ENCODE data around the gene CAGE1.
"Not testable (repeated sequence)": the region's sequence is repeated elsewhere in the genome, so short reads cannot be mapped to it uniquely, and the experiment has no call there.

Gene CAGE1

GRCh38 chr6:7367408-7367807, 22.1 kb downstream of the CAGE1 start:
- Histone ChIP-seq H3K4me1 (ENCODE audit: control insufficient read depth, insufficient read depth, low read length) (no peaks in the 10 kb centered on the region), H3K9ac (ENCODE audit: low read length) (no peak overlapping the region), H3K4me3 (ENCODE audit: low read depth, low read length) (no peak overlapping the region), H3K36me3 (ENCODE audit: control insufficient read depth, insufficient read depth, low read length) (no peaks in the 10 kb centered on the region), H3K27me3 (ENCODE audit: control insufficient read depth, insufficient read depth, low read length) (no peaks in the 10 kb centered on the region), H3K9me3 (ENCODE audit: control insufficient read depth, insufficient read depth, low read depth, low read length) (no peaks in the 10 kb centered on the region), H3K27ac (ENCODE audit: low read depth, low read length) (no peak overlapping the region)

- H3K9ac ChIP-seq (ENCODE audit: low read length); H3K27ac ChIP-seq (ENCODE audit: low read depth, low read length); H3K9me3 ChIP-seq (ENCODE audit: control insufficient read depth, insufficient read depth, low read depth, low read length); H3K36me3 ChIP-seq (ENCODE audit: control insufficient read depth, insufficient read depth, low read length); H3K4me3 ChIP-seq (ENCODE audit: low read depth, low read length); H3K27me3 ChIP-seq (ENCODE audit: control insufficient read depth, insufficient read depth, low read length): not testable (repeated sequence)
- H3K4me1 ChIP-seq (ENCODE audit: control insufficient read depth, insufficient read depth, low read length): peaks cover 14% of the 10 kb centered on the region
Measured at GRCh38 chr6:7351916-7352315, 37.6 kb downstream of the CAGE1 start.

- H3K4me1 ChIP-seq (ENCODE audit: control insufficient read depth, insufficient read depth, low read length): peaks cover 14% of the 10 kb centered on the region
- not testable (repeated sequence) for H3K27me3 ChIP-seq (ENCODE audit: control insufficient read depth, insufficient read depth, low read length); H3K9me3 ChIP-seq (ENCODE audit: control insufficient read depth, insufficient read depth, low read depth, low read length); H3K4me3 ChIP-seq (ENCODE audit: low read depth, low read length); H3K9ac ChIP-seq (ENCODE audit: low read length); H3K36me3 ChIP-seq (ENCODE audit: control insufficient read depth, insufficient read depth, low read length); H3K27ac ChIP-seq (ENCODE audit: low read depth, low read length)
Measured at GRCh38 chr6:7350591-7350990, 39.0 kb downstream of the CAGE1 start.

DNA sequence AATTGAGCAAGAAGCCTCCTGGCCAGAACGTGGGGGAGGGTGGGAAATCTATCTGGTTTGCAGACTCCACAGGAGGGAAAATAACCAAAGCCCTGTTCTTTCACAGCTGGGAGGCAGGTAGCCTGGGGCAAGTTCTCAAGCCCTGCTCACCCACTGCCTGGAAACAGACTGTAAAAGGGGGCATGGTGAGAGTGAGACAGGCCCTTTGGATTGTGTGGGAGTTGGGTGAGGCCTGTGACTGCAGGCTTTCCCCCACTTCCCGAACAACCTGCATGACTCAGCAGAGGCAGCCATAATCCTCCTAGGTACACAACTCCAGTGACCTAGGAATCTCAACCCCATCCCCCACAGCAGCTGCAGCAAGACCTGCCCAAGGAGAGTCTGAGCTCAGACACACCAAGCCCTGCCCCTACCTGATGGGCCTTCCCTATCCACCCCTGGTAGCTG, 42.0 kb downstream of the CAGE1 start:
- H3K36me3 ChIP-seq (ENCODE audit: control insufficient read depth, insufficient read depth, low read length); H3K9me3 ChIP-seq (ENCODE audit: control insufficient read depth, insufficient read depth, low read depth, low read length); H3K27me3 ChIP-seq (ENCODE audit: control insufficient read depth, insufficient read depth, low read length): not testable (repeated sequence)
- H3K9ac ChIP-seq (ENCODE audit: low read length): peak overlapping the region; percentile 82
- H3K4me1 ChIP-seq (ENCODE audit: control insufficient read depth, insufficient read depth, low read length): peaks cover 14% of the 10 kb centered on the region
- H3K27ac ChIP-seq (ENCODE audit: low read depth, low read length): peak overlapping the region; percentile 68; the same call in 1 of the 2 replicates
- H3K4me3 ChIP-seq (ENCODE audit: low read depth, low read length): peak overlapping the region; percentile 16

DNA sequence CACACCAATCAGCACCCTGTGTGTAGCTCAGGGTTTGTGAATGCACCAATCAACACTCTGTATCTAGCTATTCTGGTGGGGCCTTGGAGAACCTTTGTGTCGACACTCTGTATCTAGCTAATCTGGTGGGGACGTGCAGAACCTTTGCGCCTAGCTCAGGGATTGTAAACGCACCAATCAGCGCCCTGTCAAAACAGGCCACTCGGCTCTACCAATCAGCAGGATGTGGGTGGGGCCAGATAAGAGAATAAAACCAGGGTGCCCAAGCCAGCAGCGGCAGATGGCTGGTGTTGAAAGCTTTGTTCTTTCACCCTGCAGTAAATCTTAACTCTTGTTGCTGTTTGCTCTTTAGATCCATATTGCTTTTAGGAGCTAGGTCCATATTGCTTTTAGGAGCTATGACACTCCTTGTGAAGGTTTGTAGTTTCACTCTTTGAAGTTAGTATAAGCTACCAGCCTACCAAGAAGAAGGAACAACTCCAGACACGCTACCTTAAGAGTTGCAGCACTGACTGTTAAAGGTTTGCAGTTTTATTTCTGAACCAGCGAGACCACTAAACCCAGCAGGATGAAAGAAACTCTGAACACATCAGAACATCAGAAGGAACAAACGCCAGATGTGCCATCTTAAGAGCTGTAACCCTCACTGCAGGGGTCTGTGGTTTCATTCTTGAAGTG, 44.6 kb downstream of the CAGE1 start:
- not testable (repeated sequence) for H3K36me3 ChIP-seq (ENCODE audit: control insufficient read depth, insufficient read depth, low read length); H3K9ac ChIP-seq (ENCODE audit: low read length); H3K27ac ChIP-seq (ENCODE audit: low read depth, low read length); H3K27me3 ChIP-seq (ENCODE audit: control insufficient read depth, insufficient read depth, low read length); H3K9me3 ChIP-seq (ENCODE audit: control insufficient read depth, insufficient read depth, low read depth, low read length); H3K4me3 ChIP-seq (ENCODE audit: low read depth, low read length)
- peaks cover 14% of the 10 kb centered on the region for H3K4me1 ChIP-seq (ENCODE audit: control insufficient read depth, insufficient read depth, low read length)

GRCh38 chr6:7343546-7344475, 45.7 kb downstream of the CAGE1 start:
- no peak overlapping the region for H3K4me3 ChIP-seq (ENCODE audit: low read depth, low read length)
- H3K9me3 ChIP-seq (ENCODE audit: control insufficient read depth, insufficient read depth, low read depth, low read length): no peaks in the 10 kb centered on the region; the same call in 1 of the 2 replicates
- H3K27ac ChIP-seq (ENCODE audit: low read depth, low read length): no peak overlapping the region
- no peaks in the 10 kb centered on the region for H3K27me3 ChIP-seq (ENCODE audit: control insufficient read depth, insufficient read depth, low read length)
- H3K36me3 ChIP-seq (ENCODE audit: control insufficient read depth, insufficient read depth, low read length): no peaks in the 10 kb centered on the region
- H3K4me1 ChIP-seq (ENCODE audit: control insufficient read depth, insufficient read depth, low read length): peaks cover 14% of the 10 kb centered on the region
- no peak overlapping the region for H3K9ac ChIP-seq (ENCODE audit: low read length)

DNA sequence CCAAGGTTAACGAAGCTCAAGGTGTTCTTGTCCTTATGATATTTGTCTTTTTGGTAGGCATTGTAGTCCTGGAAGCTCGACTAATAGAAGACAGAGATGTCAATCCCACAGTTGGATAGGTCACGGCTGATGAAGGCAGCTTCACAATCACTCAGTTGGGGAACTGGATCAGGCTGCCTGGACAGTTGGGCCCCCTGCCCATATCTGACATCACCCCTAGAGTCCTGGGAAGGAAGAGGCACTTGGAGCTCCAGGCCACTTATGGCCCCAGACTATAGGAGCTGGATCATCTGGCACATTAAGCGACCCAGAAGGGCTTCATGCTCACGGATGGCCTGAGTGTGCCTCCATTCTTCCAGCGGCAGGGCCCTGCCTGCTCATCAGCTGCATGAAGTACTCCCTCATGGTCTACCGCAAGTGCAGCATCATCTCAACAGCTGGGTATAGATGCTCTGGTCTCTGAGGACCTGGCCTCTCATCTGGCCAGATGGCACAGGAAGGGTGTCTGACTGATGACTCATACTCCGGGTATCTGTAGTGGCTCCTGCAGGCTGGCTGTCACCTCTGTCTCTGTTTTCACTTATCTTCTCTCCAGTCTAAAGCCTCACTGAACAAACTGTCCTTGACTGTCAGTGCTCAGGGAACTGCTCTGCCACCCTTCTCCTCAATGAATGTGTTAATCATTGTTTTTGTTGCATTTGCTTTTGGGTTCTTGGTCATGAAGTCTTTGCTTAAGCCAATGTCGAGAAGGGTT, 47.4 kb downstream of the CAGE1 start:
- no peak overlapping the region for H3K4me3 ChIP-seq (ENCODE audit: low read depth, low read length)
- no peak overlapping the region for H3K27ac ChIP-seq (ENCODE audit: low read depth, low read length)
- H3K9ac ChIP-seq (ENCODE audit: low read length): no peak overlapping the region
- no peaks in the 10 kb centered on the region for H3K36me3 ChIP-seq (ENCODE audit: control insufficient read depth, insufficient read depth, low read length)
- H3K9me3 ChIP-seq (ENCODE audit: control insufficient read depth, insufficient read depth, low read depth, low read length): no peaks in the 10 kb centered on the region; the same call in 1 of the 2 replicates
- peaks cover 3% of the 10 kb centered on the region; the same call in 1 of the 2 replicates for H3K4me1 ChIP-seq (ENCODE audit: control insufficient read depth, insufficient read depth, low read length)
- no peaks in the 10 kb centered on the region for H3K27me3 ChIP-seq (ENCODE audit: control insufficient read depth, insufficient read depth, low read length)

DNA sequence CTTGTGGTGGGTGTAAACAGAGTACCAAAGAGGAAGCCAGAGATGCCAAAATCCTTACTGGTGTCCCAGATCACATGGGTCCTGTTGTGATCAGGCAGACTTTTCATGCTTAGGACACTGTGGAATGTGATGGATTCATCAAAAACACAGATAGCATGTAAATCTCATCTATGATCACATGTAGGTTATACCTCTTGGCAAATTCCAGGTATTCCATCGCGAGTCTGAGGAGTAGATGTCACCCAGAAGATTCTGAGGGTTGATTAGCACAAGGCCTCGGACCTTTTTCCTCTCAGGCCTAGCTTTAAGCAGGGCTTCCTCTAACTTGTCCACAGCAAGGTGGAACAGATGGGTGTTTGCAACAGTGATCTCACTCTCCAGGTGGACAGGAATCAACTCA, 48.3 kb downstream of the CAGE1 start:
- no peak overlapping the region for H3K27ac ChIP-seq (ENCODE audit: low read depth, low read length)
- H3K36me3 ChIP-seq (ENCODE audit: control insufficient read depth, insufficient read depth, low read length): no peaks in the 10 kb centered on the region
- no peak overlapping the region for H3K4me3 ChIP-seq (ENCODE audit: low read depth, low read length)
- H3K9ac ChIP-seq (ENCODE audit: low read length): no peak overlapping the region
- no peaks in the 10 kb centered on the region for H3K4me1 ChIP-seq (ENCODE audit: control insufficient read depth, insufficient read depth, low read length)
- H3K9me3 ChIP-seq (ENCODE audit: control insufficient read depth, insufficient read depth, low read depth, low read length): no peaks in the 10 kb centered on the region; the same call in 1 of the 2 replicates
- no peaks in the 10 kb centered on the region for H3K27me3 ChIP-seq (ENCODE audit: control insufficient read depth, insufficient read depth, low read length)

DNA sequence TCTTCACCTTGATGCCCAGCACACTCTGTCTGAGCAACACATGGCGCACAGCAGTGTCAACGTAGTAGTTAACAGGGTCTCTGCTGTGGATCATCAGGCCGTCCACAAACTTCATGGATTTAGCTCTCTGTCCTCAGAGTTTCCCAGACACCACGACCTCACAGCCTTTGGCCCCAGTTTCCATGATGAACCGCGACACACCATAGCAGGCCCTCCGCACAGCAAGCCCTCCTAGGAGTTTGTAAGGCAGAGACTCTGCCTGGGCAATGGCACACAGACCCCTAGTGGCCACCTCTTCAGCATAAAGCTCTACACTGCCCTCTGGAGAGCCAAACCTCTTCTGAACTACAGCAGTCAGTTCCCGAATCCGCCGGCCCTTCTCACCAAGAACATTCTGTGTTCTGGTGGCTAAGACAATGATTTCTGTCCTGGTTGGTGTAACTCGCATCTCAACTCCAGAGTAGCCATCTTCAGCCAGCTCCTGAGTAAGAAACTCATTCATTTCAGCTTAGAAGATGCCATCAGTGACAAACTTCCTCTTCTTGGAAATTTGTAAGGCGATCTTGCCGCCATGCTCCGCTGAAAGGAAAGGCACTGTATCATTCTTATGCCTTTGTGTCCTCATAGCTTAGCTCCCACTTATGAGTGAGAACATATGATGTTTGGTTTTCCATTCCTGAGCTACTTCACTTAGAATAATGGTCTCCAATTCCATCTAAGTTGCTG, 50.4 kb downstream of the CAGE1 start:
- H3K4me1 ChIP-seq (ENCODE audit: control insufficient read depth, insufficient read depth, low read length); H3K27ac ChIP-seq (ENCODE audit: low read depth, low read length); H3K27me3 ChIP-seq (ENCODE audit: control insufficient read depth, insufficient read depth, low read length); H3K9ac ChIP-seq (ENCODE audit: low read length); H3K36me3 ChIP-seq (ENCODE audit: control insufficient read depth, insufficient read depth, low read length); H3K9me3 ChIP-seq (ENCODE audit: control insufficient read depth, insufficient read depth, low read depth, low read length); H3K4me3 ChIP-seq (ENCODE audit: low read depth, low read length): not testable (repeated sequence)

DNA sequence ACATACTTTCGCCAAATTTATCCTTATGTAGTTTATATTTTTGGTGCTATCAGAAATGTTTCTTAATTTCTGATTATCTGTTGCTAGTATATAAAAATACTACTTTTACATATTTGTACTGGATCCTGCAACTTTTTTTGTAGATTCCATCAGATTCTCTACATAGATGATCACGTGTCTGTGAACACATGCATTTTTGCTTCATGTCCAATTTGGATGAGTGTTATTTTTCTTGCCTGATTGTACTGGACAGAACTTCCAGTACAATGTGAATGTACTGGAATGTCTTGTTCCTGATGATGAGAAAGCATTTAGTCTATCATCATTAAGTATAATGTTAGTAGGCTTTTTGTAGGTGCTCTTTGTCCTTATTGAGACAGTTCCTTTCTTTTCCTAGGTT, 51.5 kb downstream of the CAGE1 start:
- H3K36me3 ChIP-seq (ENCODE audit: control insufficient read depth, insufficient read depth, low read length): no peaks in the 10 kb centered on the region
- no peaks in the 10 kb centered on the region for H3K9me3 ChIP-seq (ENCODE audit: control insufficient read depth, insufficient read depth, low read depth, low read length)
- no peak overlapping the region for H3K27ac ChIP-seq (ENCODE audit: low read depth, low read length)
- H3K4me1 ChIP-seq (ENCODE audit: control insufficient read depth, insufficient read depth, low read length): no peaks in the 10 kb centered on the region
- H3K4me3 ChIP-seq (ENCODE audit: low read depth, low read length): no peak overlapping the region
- no peaks in the 10 kb centered on the region for H3K27me3 ChIP-seq (ENCODE audit: control insufficient read depth, insufficient read depth, low read length)
- H3K9ac ChIP-seq (ENCODE audit: low read length): no peak overlapping the region
